HepG2 (cell line): Measurements from ENCODE around the gene MYOC.

ENCODE experiments used
- ELF4 ChIP-seq: sonication (generic); formaldehyde crosslinking; IDR thresholded peaks from 2 replicates; pipeline ENCODE4 v1.5.0; 2020; ENCODE audit warnings: missing genetic modification reagents, mild to moderate bottlenecking, moderate library complexity, borderline replicate concordance
- ETV6 ChIP-seq: sonication (generic); formaldehyde crosslinking; conservative IDR thresholded peaks from 2 replicates; pipeline ENCODE4 v1.4.0; 2020; ENCODE audit warnings: missing genetic modification reagents
- HNRNPLL ChIP-seq: fragments of 200-400 bp; formaldehyde crosslinking; IDR thresholded peaks from 2 replicates; pipeline ENCODE4 v1.6.1; 2017; ENCODE audit warnings: mild to moderate bottlenecking, low read depth, low read length; ENCODE audit not compliant: poor library complexity, severe bottlenecking
- KMT2A ChIP-seq: sonication (generic); formaldehyde crosslinking; IDR thresholded peaks from 2 replicates; pipeline ENCODE4 v1.4.0; 2020; ENCODE audit warnings: missing genetic modification reagents
- MEIS1 ChIP-seq: sonication (generic); formaldehyde crosslinking; IDR thresholded peaks from 2 replicates; pipeline ENCODE4 v1.9.0; 2021; ENCODE audit warnings: mild to moderate bottlenecking, missing genetic modification reagents, moderate library complexity, borderline replicate concordance
- SUZ12 ChIP-seq: fragments of 150-350 bp; IDR thresholded peaks from 2 replicates; pipeline ENCODE4 v1.6.1; 2014; ENCODE audit warnings: low read depth, low read length
- ZFX ChIP-seq: sonication (generic); formaldehyde crosslinking; IDR thresholded peaks from 2 replicates; pipeline ENCODE4 v1.4.0; 2020; ENCODE audit warnings: mild to moderate bottlenecking, low read depth, missing genetic modification reagents, moderate library complexity
- ZMYM4 ChIP-seq: sonication (generic); formaldehyde crosslinking; IDR thresholded peaks from 2 replicates; pipeline ENCODE4 v1.8.1; 2023; ENCODE audit warnings: mild to moderate bottlenecking, missing genetic modification reagents
- TF ChIP-seq, protein P1 (sequence below): sonication (generic); formaldehyde crosslinking; IDR thresholded peaks from 2 replicates; pipeline ENCODE4 v1.5.0; 2020; ENCODE audit warnings: mild to moderate bottlenecking, missing genetic modification reagents, moderate library complexity
- TF ChIP-seq, protein P2 (sequence below): sonication (generic); formaldehyde crosslinking; conservative IDR thresholded peaks from 2 replicates; pipeline ENCODE4 v1.8.0; 2022; ENCODE audit warnings: missing genetic modification reagents
- TF ChIP-seq, protein P3 (sequence below): sonication (generic); formaldehyde crosslinking; IDR thresholded peaks from 2 replicates; pipeline ENCODE4 v1.5.0; 2020; ENCODE audit warnings: missing genetic modification reagents, mild to moderate bottlenecking, borderline replicate concordance
- TF ChIP-seq, protein P4 (sequence below): IDR thresholded peaks from 2 replicates; pipeline ENCODE4 v1.6.1; 2012; ENCODE audit warnings: inconsistent platforms

DNA sequence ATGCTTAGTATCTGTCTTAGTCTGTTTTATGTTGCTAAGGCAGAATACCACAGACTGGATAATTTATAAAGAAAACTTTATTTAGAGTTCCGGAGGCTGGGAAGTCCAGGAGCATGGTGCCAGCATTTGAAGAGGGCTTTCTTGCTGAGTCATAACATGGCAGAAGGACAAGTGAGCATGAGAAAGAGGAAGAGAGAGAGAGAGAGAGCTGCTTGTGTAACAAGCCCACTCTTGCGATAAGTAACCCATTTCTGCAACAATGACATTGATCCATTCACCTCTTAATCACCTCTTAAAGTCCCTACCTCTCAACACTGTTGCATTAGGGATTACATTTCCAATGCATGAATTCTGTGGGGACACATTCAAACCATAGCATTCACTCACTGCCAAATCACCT, 42.1 kb downstream of the MYOC start:
- TF ChIP-seq, protein P1, sequence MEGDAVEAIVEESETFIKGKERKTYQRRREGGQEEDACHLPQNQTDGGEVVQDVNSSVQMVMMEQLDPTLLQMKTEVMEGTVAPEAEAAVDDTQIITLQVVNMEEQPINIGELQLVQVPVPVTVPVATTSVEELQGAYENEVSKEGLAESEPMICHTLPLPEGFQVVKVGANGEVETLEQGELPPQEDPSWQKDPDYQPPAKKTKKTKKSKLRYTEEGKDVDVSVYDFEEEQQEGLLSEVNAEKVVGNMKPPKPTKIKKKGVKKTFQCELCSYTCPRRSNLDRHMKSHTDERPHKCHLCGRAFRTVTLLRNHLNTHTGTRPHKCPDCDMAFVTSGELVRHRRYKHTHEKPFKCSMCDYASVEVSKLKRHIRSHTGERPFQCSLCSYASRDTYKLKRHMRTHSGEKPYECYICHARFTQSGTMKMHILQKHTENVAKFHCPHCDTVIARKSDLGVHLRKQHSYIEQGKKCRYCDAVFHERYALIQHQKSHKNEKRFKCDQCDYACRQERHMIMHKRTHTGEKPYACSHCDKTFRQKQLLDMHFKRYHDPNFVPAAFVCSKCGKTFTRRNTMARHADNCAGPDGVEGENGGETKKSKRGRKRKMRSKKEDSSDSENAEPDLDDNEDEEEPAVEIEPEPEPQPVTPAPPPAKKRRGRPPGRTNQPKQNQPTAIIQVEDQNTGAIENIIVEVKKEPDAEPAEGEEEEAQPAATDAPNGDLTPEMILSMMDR (CRISPR knock-in tag): no peak
- TF ChIP-seq, protein P2, sequence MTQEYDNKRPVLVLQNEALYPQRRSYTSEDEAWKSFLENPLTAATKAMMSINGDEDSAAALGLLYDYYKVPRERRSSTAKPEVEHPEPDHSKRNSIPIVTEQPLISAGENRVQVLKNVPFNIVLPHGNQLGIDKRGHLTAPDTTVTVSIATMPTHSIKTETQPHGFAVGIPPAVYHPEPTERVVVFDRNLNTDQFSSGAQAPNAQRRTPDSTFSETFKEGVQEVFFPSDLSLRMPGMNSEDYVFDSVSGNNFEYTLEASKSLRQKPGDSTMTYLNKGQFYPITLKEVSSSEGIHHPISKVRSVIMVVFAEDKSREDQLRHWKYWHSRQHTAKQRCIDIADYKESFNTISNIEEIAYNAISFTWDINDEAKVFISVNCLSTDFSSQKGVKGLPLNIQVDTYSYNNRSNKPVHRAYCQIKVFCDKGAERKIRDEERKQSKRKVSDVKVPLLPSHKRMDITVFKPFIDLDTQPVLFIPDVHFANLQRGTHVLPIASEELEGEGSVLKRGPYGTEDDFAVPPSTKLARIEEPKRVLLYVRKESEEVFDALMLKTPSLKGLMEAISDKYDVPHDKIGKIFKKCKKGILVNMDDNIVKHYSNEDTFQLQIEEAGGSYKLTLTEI (CRISPR knock-in tag): no peak
- TF ChIP-seq KMT2A (CRISPR knock-in tag) (no peak), SUZ12 (no peak), ZMYM4 (no peak), ETV6 (CRISPR knock-in tag) (no peak), ZFX (CRISPR knock-in tag) (no peak), HNRNPLL (no peak), ELF4 (CRISPR knock-in tag) (no peak), MEIS1 (CRISPR knock-in tag) (no peak)
- TF ChIP-seq, protein P3, sequence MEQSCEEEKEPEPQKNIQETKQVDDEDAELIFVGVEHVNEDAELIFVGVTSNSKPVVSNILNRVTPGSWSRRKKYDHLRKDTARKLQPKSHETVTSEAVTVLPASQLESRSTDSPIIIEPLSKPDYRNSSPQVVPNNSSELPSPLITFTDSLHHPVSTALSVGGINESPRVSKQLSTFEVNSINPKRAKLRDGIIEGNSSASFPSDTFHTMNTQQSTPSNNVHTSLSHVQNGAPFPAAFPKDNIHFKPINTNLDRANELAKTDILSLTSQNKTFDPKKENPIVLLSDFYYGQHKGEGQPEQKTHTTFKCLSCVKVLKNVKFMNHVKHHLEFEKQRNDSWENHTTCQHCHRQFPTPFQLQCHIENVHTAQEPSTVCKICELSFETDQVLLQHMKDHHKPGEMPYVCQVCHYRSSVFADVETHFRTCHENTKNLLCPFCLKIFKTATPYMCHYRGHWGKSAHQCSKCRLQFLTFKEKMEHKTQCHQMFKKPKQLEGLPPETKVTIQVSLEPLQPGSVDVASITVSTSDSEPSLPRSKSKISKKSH (CRISPR knock-in tag): no peak
- TF ChIP-seq, protein P4, sequence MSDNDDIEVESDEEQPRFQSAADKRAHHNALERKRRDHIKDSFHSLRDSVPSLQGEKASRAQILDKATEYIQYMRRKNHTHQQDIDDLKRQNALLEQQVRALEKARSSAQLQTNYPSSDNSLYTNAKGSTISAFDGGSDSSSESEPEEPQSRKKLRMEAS: no peak
